Skeletal muscle tissue (tissue), 1 donor: ENCODE results near the gene MAGEB6. TPM values are rescaled to one million over a fixed set of nuclear protein-coding genes. Genes with fewer than 3 reads are reported as not detected.

ENCODE experiments used
- total RNA-seq: library from RNA; depleted of rRNA; stranded (reverse); fragments of >200 nt; gene quantifications from one replicate; pipeline ENCODE4 v1.2.3, GENCODE V29; 2014

Gene MAGEB6
- total RNA-seq, 1 donor from 2014 or later, result not detected

Other genes starting within 250 kb of the MAGEB6 start
- not detected for gene MAGEB18, start 54.1 kb upstream of the MAGEB6 start, total RNA-seq
- gene MAGEB6B, start 31.8 kb upstream of the MAGEB6 start, total RNA-seq, result not detected
- not detected for gene MAGEB5, start 23.7 kb downstream of the MAGEB6 start, total RNA-seq